Endothelial cell of umbilical vein (primary cell): ENCODE measurements around the gene RPGRIP1L.

Experiments used
- POLR2A ChIP-seq: IDR thresholded peaks from 2 replicates; pipeline ENCODE4 v1.6.1; 2012; ENCODE audit warnings: low read depth, mild to moderate bottlenecking, control low read depth, low read length
- POLR2AphosphoS5 ChIP-seq: IDR thresholded peaks from 2 replicates; pipeline ENCODE4 v1.6.1; 2012; ENCODE audit warnings: low read depth, mild to moderate bottlenecking, control low read depth, low read length, moderate library complexity; ENCODE audit not compliant: insufficient read depth
- TF ChIP-seq, protein P1 (sequence below), 2 donors: IDR thresholded peaks; 1 replicate in 1 of 2; 2 replicates in 1 of 2; pipeline ENCODE4 v1.5.1; 2011; ENCODE audit warnings: low read length in 2 of 2, mild to moderate bottlenecking in 2 of 2, moderate library complexity in 2 of 2, control low read depth in 1 of 2, inconsistent platforms in 1 of 2, low read depth in 1 of 2; ENCODE audit not compliant: insufficient read depth in 1 of 2; ENCODE audit errors: extremely low read depth in 1 of 2

DNA sequence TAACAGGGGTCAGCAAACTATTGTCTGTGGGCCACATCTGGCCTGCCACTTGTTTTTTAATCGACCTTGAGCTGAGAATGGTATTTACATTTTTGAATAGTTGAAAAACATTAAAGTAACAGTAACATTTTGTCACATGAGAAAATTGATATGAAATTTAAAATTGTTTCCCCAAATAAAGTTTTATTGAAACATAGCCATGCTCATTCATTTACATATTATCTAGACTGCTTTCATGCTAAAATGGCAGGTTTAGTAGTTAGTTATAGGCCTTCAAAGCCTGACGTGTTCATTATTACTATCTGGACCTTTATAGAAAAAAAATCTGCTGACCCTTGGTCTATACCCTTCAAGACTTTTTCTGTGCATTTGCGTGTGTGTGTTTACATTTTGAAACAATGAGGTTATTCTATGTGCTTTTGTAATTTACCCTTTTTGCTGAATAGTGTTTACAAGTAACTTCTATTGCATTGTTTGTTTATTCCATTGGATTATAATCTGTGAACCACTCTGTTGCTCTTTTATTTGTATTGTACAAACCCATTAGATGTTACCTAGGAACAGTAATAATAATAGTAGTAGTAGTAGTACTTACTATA, 37.4 kb upstream of the RPGRIP1L start:
- TF ChIP-seq, protein P1, sequence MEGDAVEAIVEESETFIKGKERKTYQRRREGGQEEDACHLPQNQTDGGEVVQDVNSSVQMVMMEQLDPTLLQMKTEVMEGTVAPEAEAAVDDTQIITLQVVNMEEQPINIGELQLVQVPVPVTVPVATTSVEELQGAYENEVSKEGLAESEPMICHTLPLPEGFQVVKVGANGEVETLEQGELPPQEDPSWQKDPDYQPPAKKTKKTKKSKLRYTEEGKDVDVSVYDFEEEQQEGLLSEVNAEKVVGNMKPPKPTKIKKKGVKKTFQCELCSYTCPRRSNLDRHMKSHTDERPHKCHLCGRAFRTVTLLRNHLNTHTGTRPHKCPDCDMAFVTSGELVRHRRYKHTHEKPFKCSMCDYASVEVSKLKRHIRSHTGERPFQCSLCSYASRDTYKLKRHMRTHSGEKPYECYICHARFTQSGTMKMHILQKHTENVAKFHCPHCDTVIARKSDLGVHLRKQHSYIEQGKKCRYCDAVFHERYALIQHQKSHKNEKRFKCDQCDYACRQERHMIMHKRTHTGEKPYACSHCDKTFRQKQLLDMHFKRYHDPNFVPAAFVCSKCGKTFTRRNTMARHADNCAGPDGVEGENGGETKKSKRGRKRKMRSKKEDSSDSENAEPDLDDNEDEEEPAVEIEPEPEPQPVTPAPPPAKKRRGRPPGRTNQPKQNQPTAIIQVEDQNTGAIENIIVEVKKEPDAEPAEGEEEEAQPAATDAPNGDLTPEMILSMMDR (IDR thresholded peaks at IDR 0.05; ENCODE audit: extremely low read depth in 1 of 2, insufficient read depth in 1 of 2, low read depth in 1 of 2, low read length in 2 of 2): no peak
- TF ChIP-seq POLR2AphosphoS5 (no peak), POLR2A (no peak)
